ENCODE measurements around the gene EDIL3. TPM values are rescaled to one million over a fixed set of nuclear protein-coding genes. Genes with fewer than 3 reads are reported as not detected.

EDIL3 gene
- total RNA-seq, 1 experiment from 2014 or later, result 0.32 TPM

GRCh38 chr5:83895860-83896259 lies 488.8 kb downstream of the EDIL3 start:
- no peaks in the 10 kb centered on the region for H3K9me3 ChIP-seq (ENCODE audit: control insufficient read depth in 1 of 2, insufficient read depth in 1 of 2, low read depth in 1 of 2, low read length in 2 of 2)
- no peaks in the 10 kb centered on the region for H3K27me3 ChIP-seq (ENCODE audit: insufficient read depth, low read length)
- no peak overlapping the region for H3K4me2 ChIP-seq (ENCODE audit: low read length)
- no peak overlapping the region for H3K9ac ChIP-seq (ENCODE audit: low read length)
- intact Hi-C loops (cut with micrococcal nuclease), result no loop called here
- POLR2A ChIA-PET, result no interaction called here
- no peak for ATAC-seq
- H3K27ac ChIP-seq (ENCODE audit: low read depth, low read length), result no peak overlapping the region
- RAD21 ChIA-PET (ENCODE audit: low non-redundant PET in 1 of 2, low total read pairs in 2 of 2, uncharacterized antibody in 2 of 2, unreplicated experiment in 2 of 2), result no interaction called here
- TF ChIP-seq EZH2phosphoT487 (IDR thresholded peaks at IDR 0.05; ENCODE audit: borderline replicate concordance) (no peak), RAD21 (IDR thresholded peaks at IDR 0.05; ENCODE audit: low read depth) (no peak), EGR1 (IDR thresholded peaks at IDR 0.05; ENCODE audit: low read depth) (no peak), REST (IDR thresholded peaks at IDR 0.05; ENCODE audit: low read depth) (no peak), SRF (IDR thresholded peaks at IDR 0.05; ENCODE audit: low read depth) (no peak), SP1 (IDR thresholded peaks at IDR 0.05; ENCODE audit: low read depth) (no peak), TCF7L2 (IDR thresholded peaks at IDR 0.05; ENCODE audit: borderline replicate concordance, extremely low read depth, insufficient read depth, insufficient read length) (no peak), POLR2AphosphoS5 (IDR thresholded peaks at IDR 0.05; ENCODE audit: low read depth, low read length) (no peak), CEBPB (IDR thresholded peaks at IDR 0.05; ENCODE audit: low read depth) (no peak), ATF3 (IDR thresholded peaks at IDR 0.05) (no peak), ELF1 (IDR thresholded peaks at IDR 0.05; ENCODE audit: borderline replicate concordance, low read depth) (no peak), YY1 (IDR thresholded peaks at IDR 0.05; ENCODE audit: extremely low read depth, insufficient replicate concordance, low read depth, low read length) (no peak), CTCF (IDR thresholded peaks at IDR 0.05 in 2 of 3, conservative IDR thresholded peaks at IDR 0.05 in 1 of 3; ENCODE audit: borderline replicate concordance in 1 of 3, insufficient read depth in 1 of 3, low read depth in 2 of 3, low read length in 2 of 3) (no peak), FOSL1 (IDR thresholded peaks at IDR 0.05; ENCODE audit: low read depth) (no peak), SIN3A (IDR thresholded peaks at IDR 0.05; ENCODE audit: low read depth) (no peak), MAX (IDR thresholded peaks at IDR 0.05) (no peak), CBX3 (IDR thresholded peaks at IDR 0.05; ENCODE audit: low read depth) (no peak), JUND (IDR thresholded peaks at IDR 0.05) (no peak), POLR2A (IDR thresholded peaks at IDR 0.05; ENCODE audit: borderline replicate concordance, extremely low read depth, insufficient read depth, insufficient read length) (no peak), ZFX (IDR thresholded peaks at IDR 0.05) (no peak)
- DNase-seq (ENCODE audit: low read depth, low spot score), result no peak
- H3K36me3 ChIP-seq (ENCODE audit: control insufficient read depth in 1 of 2, insufficient read depth in 2 of 2, low read length in 2 of 2), result no peaks in the 10 kb centered on the region
- H4K20me1 ChIP-seq (ENCODE audit: insufficient read depth), result no peaks in the 10 kb centered on the region
- no peak overlapping the region for H2AFZ ChIP-seq (ENCODE audit: low read depth, low read length, poor library complexity, severe bottlenecking)
- no TSS peak for BruUV-seq (replicated peaks)
- H3K9me2 ChIP-seq (ENCODE audit: insufficient read depth), result no peaks in the 10 kb centered on the region
- CTCF ChIA-PET, result no interaction called here
- no peak overlapping the region for H3K4me3 ChIP-seq (replicated peaks in 1 of 2; ENCODE audit: low read depth in 1 of 2, low read length in 2 of 2)
- H3K4me1 ChIP-seq (ENCODE audit: control insufficient read depth in 1 of 2, insufficient read depth in 2 of 2, low read length in 2 of 2), result no peaks in the 10 kb centered on the region
- no peaks in the 10 kb centered on the region for H3K79me2 ChIP-seq (ENCODE audit: insufficient read depth, low read length)

Measured in HCT116 (cell line).